NK-92 treated with Interleukin-12 subunit alpha and Interleukin-12 subunit beta, amount 100 ng/mL, for 24 hours (cell line): ENCODE data around the gene ANKMY1.

ENCODE experiments used
- DNase-seq: peaks from one replicate; lab custom pipeline; 2025; lab: John Stamatoyannopoulos, UW

Gene ANKMY1, protein sequence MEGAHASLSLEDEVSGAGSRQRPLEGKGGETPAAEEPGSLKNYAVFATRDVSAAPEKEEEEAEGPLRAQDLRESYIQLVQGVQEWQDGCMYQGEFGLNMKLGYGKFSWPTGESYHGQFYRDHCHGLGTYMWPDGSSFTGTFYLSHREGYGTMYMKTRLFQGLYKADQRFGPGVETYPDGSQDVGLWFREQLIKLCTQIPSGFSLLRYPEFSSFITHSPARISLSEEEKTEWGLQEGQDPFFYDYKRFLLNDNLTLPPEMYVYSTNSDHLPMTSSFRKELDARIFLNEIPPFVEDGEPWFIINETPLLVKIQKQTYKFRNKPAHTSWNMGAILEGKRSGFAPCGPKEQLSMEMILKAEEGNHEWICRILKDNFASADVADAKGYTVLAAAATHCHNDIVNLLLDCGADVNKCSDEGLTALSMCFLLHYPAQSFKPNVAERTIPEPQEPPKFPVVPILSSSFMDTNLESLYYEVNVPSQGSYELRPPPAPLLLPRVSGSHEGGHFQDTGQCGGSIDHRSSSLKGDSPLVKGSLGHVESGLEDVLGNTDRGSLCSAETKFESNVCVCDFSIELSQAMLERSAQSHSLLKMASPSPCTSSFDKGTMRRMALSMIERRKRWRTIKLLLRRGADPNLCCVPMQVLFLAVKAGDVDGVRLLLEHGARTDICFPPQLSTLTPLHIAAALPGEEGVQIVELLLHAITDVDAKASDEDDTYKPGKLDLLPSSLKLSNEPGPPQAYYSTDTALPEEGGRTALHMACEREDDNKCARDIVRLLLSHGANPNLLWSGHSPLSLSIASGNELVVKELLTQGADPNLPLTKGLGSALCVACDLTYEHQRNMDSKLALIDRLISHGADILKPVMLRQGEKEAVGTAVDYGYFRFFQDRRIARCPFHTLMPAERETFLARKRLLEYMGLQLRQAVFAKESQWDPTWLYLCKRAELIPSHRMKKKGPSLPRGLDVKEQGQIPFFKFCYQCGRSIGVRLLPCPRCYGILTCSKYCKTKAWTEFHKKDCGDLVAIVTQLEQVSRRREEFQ

GRCh38 chr2:240557808-240558207 lies at the start of gene ANKMY1:
TSS of gene ANKMY1 (minus strand) at chr2:240557988. CDS start at chr2:240557335, 653 bp downstream.
- DNase-seq, result no peak

DNA sequence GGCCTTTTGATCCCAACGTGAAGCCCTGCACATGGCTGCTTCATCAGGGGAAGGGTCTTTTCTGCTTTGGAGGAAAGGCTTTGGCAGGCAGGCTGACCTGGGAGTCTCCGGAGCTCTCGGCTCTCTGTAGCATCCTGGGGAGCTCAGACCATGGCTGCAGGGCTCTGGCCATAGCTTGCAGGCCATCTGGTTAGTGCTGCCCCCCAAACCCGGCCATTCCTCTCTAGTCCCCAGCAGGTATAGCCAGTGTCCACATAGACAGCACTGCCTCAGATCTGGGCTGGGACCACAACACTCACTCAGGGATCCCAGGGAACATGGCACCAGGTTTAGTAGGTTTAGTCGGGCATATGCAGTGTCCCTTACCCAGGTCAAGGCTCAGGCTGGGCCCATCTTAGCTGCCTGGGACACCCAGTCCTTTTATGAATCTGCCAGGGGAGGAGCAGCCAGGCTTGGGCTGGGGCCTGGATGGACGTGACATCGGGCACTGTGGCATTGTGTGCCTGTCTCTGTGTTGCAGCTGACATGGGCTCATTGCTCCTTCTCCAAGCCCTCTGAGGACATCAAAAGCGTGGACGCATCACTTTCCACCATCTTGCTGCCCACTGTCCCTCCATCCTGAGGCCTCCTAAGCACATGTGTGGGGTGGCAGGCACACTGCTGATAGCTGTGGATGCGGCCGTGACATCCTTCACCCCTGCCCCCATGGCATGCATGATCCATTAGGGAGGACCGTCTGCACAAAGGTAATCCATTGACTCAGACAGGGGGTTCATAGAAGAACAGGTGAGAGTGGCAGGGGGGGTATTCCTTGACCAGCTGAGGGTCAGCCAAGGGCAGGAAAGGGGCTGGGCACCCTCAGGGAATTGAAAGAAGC lies 48.3 kb upstream of the ANKMY1 start:
- no peak for DNase-seq

DNA sequence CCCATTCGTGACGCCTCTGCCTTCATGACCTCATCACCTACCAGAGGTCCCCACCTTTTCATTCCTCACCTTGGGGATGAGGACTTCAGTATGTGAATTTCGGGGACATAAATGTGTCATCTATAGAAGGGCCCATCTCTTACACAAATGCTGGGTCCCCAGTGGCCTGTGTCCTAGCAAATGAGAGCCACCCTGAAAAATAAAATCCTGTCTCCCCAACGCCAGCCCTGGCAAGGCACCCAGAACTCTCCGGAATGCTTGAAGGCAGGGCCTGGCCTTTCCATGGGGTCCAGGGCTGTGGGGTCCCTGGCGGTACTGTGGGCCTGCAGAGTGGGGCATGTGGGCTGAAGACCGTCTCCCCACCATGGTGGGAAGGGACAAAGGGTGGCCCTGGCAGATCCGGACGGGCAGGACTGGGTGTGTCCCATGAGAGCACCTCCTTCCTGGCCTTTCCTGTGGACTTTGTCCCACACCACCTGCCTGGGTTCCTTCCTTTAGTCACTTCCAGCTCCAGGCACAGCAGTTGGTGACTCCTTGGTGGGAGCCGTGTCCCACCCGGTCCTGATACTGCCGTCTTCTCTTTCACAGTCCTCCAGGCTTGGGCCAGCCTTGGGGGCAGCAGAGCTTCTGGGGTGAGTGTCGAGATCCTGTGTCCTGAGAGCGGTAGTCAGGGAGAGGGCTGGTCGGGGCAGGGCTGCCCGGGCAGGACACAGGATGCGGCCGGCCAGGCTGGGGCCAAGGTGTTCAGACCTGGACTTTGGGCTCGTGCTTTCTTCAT lies 47.3 kb upstream of the ANKMY1 start:
- no peak for DNase-seq

GRCh38 chr2:240604291-240604938 lies 46.6 kb upstream of the ANKMY1 start:
- no peak for DNase-seq

- no peak for DNase-seq
Measured at GRCh38 chr2:240603846-240604245, 46.1 kb upstream of the ANKMY1 start.

DNA sequence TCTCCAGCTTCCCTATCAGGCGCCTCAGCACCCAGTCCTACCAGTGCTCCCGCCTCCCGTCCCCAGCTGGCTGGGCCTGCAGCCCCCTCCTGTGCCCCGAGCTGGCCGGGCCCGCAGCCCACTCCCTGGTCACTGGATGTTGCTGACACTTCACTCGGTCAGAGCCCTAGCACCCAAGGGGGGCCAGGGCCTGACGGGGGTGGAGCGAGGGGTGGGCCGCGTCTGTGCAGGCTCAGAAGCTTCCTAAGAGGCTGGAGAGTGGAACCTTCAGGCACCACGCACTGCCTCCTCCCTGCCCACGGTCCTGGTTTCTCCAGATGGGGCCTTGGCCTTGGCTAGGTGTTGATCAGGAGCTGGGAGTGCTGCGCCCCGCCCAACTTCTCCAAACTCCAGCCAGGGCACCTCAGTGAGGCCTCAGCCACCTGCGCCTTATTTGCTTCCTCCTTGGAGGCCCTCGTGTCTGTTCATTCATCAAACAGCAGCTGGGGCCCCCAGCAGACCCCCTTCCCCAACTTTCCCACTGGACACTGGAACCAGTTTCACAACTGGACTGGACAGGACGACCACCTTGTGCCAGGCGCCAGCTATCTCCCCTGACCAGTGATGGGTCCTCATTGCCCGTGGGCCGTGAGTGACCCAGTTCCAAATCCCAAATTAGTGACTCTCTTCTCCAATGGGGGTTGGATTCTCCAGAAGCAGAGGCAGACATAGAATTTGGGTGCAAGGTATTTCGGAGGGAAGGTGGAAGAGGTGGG lies 45.5 kb upstream of the ANKMY1 start:
- DNase-seq, result no peak

- DNase-seq, result no peak
Measured at GRCh38 chr2:240602266-240603050, 44.7 kb upstream of the ANKMY1 start.

DNA sequence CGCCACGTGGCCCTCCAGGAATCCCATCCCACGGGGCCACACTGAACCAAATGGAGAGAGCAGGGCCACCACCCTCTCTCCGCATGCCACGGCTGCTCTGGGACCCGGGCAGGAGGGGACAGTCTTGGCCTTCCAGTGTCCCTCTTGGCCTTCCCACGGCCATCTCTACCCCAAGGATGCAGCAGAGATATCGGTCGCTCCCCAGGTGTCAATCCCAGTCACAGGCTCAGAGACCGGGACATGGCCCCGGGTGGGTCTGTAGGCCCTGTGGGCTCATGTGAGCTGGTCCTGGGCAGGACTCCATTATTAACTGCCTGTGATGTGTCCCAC lies 44.0 kb upstream of the ANKMY1 start:
- no peak for DNase-seq

DNA sequence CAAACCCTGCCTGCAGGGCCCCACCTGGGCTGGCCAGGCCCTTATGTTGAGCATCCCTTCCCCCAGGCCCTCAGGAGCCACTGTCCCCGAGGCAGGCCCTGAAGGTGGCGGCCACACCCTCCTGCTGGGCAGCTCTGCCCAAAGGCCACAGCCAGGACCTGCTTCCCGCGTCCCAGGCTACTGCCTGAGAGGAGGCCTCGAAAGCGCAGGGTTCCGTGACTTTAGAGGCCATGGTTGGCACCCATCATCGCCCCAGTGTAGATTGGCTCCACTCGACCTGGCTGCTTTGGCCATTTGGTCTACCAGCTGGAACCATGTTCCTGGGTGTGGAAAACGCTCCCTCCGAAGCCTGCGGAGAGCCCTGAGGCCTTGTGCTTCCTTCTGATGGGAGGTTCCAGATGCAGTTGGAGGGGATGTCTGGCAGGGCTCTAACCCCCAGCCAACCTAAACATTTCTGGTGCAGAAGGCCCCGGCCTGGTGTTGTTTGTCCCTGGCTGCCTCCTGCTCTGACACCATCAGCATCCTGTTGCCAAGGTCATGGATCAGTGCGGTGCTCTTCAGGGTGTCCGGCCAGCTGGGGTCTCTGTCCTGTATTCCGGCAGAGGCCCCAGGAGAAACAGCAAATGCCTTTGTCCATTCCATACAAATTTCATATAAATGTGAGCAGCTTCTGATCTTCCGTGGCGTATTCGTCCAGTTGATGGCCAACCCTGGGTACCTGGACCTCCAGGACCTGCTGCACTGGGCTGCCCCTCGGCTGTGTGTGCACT lies 43.5 kb upstream of the ANKMY1 start:
- DNase-seq, result no peak

- no peak for DNase-seq
Measured at GRCh38 chr2:240600451-240600961, 42.7 kb upstream of the ANKMY1 start.

DNA sequence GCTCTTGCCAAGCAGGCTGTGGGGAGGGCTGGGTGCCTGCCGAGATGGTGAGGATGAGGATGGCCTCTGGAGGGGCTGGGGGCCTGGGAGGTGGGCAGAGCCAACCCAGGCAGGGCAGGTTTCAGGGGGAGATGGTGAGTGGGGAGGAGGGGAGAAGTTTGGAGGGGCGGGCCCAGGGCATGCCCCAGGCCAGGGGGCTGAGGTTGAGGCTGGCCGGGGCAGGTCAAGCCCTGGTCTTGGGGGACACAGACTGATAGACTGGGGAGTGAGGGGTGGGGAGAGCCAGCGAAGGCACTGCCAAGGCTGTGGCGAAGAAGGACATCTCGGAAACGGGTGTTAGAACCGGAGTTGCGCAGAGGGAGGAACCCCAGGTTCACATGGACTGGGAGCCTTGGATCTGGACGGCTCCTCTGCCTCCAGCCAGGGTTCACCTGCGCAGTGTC lies 41.4 kb upstream of the ANKMY1 start:
- DNase-seq, result no peak

- DNase-seq, result no peak
Measured at GRCh38 chr2:240598311-240598911, 40.6 kb upstream of the ANKMY1 start.

DNA sequence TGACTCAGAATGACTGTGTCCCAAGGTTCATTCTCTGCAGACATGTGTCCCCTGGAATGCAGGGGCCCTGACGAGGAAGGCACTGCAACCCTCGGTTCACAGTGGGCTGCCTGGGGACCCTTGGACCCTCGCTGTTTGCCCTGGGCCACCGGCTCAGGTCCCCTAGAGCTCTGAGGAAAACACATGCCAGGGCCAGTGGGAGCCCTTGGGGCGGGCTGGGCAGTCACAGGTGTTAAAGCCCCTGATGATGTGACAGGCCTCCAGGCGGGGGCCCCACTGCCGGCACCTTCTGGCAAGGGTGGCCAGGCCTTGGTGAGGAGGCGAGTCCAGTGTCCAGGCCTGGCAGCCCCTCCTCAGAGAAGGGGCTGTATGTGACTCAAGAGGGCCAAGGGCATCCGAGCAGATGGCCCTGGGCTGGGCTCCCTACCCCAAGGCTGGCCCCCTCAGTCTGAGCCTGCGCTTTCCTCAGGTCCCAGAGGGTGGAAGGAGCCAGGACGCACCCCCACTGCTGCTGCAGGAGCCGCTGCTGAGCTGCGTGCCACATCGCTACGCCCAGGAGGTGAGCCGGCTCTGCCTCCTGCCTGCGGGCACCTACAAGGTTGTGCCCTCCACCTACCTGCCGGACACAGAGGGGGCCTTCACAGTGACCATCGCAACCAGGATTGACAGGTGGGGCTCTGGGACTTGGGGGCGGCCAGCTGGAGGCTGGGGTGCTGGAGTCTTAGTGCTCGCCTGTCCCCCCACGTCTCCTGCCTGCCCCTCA lies 39.8 kb upstream of the ANKMY1 start:
- DNase-seq, result no peak

DNA sequence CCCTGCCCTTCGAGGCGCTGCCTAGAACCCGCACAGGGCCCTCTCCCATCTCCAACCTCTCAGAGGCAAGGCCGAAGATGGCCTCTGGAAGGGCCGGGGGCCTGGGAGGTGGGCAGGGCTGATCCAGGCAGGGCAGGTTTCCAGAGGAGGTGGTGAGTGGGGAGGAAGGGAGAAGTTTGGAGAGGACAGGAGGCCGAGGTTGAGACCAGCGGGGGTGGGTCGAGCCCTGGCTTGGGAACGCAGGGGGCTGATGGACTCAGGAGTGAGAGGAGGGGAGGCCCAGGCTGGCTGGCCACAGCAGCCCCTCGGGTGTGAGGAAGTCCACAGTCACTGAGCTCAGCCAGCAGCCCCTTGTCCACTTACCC lies 39.2 kb upstream of the ANKMY1 start:
- no peak for DNase-seq

GRCh38 chr2:240596491-240596931 lies 38.7 kb upstream of the ANKMY1 start:
- DNase-seq, result no peak

DNA sequence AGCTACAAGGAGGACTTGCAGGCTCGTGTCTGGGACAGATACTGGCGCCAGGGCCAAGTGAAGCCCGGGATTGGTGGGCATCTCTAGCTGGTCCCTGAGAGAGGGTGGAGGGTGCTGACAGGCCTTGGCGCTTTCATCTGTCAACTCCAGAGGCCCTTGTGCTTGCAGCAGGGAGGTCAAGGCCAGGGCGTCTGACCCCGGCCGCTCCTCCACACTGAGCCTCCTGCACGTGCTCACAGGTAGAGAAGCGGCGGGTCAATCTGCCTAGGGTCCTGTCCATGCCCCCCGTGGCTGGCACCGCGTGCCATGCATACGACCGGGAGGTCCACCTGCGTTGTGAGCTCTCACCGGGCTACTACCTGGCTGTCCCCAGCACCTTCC lies 38.3 kb upstream of the ANKMY1 start:
- no peak for DNase-seq
